ENCODE measurements around the gene FN1.

The FN1 gene

DNA sequence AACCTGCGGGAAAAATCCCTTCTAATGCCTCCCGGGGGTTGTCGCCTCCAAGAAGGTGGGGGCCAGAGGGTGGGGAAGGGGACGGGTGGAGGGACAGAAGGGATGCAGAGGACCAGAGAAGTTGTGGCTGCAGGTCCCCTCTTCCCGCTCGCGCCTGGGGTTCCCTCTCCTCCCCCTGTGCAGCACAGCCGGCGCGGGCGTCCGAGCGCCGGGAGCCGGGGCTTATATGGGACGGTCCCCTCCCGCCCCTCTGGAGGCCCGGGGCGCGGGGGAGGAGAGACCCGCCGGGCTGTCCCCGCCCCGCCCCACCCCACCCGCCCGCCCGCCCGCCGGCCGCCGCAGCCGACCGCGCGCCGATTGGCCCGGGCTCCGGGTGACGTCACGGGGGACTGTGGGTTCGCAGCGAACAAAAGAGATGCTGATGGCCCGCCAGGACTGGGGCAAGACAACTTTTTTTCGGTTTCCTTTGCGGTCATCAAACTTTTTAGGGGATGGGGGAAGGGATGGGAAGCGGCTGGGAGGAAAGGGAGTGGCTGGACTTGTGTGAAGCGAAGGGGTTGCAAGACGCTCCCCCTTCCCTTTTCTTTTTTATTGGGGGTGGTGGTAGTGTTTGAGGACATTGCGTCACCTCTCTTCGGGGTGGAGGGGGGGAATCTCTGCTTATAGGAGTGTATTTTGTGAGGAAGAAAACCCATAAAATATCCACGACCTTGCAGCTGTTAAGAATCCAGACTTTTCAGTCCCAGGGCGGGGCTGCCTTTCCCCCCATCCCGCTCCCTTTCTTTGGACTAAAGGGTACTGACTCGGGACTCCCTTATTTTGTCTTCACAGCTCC, at the start of gene FN1:
TSS of gene FN1 (minus strand) at position 199 of the 835 bp plus-strand sequence. CDS start 266 bp downstream, outside the sequence.
- FAIRE-seq = no peak

DNA sequence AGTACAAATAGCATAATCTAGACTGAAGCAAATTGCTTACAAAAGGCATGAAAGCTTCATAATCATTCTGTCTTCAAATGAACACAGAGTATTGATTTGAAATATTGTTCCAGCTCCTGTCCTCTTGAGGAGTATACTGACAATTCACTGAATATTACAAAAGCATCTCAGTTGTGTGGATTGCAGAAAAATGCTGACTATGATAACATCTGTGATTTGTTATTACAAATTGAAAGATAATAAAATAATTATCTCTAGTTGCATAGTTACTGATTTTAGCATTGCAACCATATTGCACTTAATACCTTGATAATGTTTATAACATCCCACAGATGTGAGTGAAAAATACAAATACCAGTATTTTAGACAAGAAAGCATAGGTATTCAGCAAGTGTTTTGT, 49.2 kb upstream of the FN1 start:
- no peak for FAIRE-seq

DNA sequence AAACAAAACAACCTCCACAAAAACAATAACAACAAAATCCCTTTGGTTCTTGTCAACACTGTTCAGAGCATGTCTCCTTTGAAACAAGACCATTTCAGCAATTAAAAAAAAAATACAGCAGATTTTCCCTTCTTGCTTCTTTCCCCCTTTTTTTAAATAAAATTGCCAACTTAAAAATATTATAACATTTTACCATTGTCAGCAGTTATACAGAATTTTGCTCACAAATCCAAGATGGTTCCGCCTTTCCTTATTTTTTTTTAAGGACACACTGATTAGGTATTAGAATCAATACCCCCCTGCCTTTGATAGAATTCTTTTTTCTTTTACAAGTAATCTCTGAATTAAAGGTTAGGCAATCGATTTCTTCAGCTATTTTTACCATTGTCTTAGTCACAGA, 48.7 kb upstream of the FN1 start:
- no peak for FAIRE-seq

DNA sequence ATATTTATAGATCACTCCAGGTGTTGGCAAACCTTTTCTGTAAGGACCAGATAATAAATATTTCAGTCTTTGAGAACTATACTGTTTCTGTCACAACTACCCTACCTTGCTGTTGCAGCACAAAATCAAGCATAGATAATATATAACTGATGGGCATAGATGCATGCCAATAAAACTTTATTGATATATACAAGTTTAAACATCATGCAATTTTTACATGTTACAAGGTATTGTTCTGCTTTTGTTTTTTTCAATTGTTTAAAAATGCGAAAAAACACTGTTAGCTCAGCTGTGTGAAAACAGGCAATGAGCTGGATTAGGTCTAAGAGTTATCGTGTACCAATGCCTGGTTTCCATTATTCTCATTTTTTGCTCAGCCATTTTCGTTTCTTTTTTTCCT, 47.6 kb upstream of the FN1 start:
- FAIRE-seq = no peak

DNA sequence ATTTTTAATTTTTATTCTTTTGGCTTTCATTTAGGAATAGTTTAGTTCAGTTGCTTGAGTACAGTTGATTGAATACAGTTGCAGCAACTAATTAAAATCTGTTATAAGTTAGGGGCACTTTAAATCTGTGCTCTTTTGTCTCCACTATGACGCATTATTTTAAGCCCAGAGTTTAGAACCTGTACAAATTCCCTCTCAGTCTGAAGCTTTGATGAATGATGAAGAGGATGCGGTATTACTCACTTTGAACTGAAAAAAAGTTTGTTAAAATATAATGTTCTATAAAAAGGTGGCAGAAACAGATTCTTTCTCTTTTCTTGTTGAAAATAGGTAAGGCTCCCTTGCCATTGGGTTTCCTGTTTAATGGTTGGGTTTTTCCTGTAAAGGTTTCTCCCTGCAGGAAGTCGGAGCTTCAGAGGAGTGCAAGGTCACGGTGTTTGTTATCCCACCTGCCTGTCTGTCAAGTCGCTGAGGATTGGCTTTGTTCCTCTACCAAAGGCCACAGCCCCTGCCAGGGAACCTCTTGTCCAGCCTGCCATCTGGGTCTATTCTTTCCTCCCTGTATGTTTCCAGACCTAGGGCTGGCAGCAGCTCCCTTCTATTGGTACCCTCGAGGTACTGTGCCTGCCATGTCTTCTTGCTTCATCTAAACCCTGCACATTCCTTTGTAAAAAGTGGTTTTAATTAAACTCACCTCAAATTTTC, 43.8 kb upstream of the FN1 start:
- no peak for FAIRE-seq

DNA sequence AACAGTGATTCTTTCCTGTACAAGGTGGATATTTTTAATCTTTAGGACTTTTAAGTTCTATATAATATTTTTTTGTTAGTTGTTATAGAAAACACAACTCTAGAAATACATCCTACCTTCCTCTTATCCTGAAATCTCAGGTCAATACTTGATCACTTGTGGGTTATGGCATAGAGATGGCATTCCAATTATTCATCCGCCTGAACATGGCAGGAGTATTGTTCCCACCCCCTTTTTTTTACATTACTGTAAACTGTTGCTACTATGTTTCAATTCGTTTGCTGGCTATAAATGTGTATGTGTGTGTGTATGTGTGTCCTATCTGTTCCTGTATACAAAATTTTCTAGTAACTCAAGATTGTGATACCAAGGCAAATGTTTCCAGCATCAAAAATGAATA, 43.3 kb upstream of the FN1 start:
- no peak for FAIRE-seq

DNA sequence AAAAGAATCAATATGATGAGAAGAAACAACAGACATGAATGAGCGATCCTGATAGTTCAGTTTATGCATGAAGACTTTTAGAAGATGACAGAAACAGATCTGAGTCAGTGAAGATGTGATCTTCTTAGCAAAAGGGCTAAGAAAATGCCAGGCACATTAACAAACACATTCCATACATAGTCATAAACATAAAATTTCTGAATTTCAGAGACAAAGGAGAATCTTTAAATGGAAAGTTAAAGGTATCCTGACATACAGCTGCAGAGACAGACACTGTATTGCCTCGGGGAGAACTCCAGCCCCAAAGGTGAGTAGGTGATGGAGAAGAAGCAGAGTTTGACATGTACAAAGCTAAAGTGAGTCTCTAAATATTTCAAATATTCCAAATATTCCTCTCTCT, 40.6 kb upstream of the FN1 start:
- FAIRE-seq = no peak

DNA sequence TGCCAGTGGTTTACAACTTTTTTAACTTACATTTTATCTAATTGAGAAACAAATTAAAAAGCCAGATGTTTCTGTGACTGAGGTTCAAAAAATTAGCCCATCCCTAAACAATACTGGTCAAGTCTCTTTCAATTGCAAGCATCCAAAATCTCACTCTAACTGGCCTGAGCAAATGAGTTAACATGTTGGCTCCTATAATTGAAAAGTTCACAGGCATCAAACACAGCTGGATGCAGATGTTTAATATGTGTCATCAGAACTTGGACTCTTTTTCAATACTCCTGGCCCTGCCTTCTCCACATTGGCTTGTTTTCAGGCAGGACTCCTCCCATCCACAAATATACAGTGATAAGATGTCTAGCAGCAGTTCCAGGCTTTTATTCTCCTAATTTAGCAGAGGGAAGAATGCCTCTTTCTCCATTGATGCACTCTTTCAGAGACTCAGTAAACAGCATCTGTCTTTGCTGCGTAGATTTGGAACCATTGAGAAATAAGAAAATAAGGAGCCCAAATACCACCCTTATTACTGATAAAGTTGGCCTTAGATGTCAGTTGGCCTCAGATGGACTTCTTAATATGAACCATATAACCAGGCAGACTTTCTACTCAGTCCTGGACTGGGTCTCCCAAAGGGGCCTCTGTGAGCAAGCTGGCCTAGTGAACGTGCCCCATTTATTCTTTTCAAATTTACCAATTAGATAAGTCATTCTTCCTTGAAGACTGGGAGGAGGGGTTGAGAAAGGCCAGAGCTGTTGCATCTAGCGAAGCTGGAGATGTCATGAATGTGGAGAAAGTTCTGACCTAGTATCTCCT, 30.4 kb upstream of the FN1 start:
- no peak for FAIRE-seq

DNA sequence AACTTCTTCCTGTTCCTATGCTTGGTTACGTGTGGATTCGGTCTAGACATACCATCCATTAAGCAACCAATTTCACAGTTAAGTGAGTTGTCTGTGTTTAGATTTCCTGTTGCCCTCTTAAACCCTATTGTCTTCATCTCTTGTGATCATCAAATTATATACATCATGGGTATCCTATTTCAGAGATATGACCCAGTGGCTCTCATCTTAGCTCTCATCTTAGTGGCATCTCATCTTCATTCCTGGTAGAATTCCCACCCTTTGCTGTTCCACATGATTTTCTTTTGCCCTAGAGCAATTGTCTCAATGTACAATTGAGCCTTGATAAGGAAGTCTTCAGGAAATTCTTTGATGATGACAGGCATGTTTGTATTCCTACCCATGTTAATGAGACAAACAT, 29.4 kb upstream of the FN1 start:
- FAIRE-seq = no peak

DNA sequence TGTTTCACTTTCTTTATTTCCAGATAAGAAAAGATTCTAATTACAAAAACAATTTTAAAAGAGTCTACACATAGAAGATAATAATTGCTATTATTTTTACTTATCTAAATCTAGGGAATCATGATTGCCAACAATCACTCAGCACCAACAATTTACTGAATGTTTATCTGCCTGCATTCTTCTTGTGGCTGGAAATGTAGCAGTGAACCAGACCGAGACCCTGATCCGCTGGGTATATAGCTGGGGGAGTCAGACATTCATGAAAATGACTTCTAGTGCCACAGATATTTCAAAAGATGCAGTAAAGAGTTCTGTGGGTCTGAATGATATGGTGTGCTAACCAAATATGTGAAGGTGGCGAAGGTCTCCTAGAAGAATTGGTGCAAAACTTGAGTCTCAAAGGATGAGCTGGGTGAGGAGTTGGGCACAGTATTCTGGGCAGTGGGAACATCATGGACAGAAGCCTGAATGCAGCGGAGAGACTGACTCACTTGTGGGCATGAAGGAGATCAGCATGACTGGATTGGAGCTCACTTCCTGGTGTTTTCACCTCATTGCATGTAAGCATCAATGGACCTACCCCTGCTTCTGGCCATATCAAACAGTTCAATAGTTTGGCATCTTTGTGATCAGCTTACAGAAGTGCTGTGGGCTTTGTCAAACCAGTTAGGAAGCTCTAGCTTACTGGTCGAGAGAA, 26.1 kb upstream of the FN1 start:
- FAIRE-seq = no peak

DNA sequence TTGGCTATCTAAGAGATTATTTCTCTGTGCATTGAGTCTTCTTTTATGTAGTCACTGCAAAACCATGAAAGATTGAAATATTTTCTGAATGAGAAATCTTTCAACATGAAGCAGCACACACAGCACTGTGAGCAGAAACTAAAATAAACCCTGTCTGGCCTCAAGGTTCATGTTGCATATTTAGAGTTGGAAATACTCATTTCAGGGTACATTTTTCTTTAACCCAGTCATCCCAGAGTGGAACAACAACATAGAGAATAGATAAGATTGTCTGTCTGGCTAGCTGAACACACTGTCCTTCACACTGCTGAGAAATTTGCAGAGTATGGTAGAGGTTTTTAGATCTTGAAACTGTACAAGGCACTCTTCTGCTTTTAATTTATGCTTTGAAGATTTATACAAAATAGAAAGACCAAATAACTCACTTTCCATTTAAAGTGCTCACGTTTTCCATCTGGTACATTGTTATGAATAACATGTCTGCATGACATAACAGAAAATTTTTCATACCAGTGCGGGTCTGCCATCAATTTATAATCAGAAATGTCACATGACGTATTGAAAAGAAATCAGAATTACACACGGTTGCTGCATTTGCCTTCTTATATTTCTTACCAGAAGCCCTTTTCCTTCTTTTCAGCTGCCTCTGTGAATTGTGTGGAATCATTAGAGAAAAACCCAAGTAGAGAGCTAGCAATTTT, 25.0 kb upstream of the FN1 start:
- no peak for FAIRE-seq

DNA sequence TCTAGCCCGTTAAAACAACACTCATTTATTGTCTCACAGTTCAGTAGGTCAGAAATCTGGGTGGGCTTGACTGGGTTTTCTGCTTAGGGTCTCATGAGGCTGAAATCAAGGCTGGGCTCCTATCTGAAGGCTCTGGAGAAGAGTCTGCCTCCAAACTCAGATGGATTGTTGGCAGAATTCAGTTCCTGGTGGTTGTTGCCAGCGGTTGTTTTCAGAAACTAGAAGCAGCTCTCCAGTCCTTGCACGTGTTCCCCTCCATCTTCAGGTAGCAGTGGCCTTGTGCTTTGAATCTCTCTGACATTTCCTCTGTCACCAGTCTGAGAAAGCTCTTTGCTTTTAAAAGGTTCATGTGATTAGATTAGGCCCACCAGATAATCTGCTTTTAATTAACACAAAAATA, 20.1 kb upstream of the FN1 start:
- no peak for FAIRE-seq

DNA sequence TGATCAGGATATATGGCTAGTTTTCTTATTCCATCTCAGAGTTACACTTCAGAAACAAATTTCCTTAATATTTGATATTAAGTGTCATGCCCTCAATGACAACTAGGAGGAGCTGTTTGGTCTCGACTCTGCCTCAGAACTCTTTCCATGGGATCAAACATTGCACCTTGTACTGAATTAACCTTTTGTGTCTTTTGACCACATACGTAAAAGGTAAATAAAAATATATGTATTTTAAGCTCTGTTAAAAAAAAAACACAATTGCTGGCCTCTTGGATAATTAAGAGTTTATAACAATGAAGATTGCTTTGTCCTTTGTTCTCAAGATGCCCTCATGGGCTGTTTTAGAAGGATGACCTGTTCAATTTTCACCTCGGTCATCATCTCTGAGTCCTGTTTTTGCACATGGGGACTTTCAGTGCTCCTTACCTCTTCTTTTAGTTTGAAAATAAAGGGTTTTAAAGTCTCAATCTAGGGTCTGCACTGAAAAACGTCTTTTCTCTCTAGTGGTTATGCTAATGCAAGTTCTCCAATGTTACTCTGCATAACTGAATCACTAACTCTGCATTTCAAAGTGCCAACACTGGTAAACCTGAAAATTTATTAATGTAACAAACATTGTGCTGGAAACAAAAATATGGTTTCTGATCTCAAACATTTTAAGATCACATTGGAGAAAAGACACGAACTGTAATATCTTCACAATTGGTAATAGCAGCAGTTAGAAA, 18.8 kb upstream of the FN1 start:
- peak; percentile 49 for FAIRE-seq

DNA sequence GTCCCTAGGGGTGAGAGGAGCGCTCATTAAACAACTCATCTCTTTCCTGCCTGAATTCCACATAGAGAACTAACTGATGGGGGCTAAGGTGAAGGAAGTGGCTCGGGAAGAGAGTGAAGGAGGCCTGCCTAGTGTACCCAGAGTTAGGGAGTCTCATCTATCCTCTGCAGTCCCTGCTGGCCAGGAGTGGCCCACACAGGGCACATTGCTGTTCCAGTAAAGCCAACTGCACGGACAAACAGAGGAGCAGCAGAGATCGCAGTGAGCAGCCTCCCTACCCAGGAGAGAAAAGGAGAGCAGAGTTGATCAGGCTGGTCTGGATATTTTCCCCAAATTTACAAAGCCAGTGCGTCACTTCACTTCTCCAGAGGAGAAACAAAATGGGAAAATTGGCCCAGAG, 16.9 kb upstream of the FN1 start:
- FAIRE-seq = no peak

DNA sequence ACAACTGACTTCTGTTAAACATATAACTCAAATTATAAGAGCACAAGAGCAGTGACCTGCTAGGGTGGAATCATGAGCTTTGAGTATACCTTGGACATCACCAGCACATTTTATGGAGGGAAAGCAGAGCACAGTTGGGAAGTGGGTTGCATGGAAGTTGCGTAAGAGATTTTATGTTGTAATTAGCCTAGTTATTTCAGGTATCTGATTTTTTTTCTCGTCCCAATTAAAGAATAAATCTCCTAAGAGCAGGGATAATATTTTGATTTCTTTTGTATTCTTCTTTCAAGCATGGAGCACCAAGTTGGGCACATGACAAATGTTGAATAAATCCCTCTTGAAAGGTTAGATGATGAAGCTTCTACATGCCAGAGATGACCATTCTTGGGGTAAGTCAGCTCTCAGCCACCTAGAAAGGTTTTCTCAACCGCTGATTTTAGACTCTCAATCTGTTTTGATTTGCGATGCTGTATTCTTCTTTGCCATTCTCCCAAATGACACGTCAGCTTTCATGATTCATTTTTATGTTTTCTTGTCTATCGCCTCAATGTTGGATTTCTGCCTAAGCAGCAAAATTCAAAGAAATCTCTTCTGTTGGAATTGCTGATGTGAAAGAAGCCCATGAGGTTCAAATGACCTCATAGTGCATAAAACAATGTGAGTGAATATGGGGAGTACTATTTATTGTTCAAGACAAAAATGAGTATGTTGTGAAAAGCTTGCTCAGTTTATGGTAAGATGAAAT, 15.3 kb upstream of the FN1 start:
- FAIRE-seq = no peak

DNA sequence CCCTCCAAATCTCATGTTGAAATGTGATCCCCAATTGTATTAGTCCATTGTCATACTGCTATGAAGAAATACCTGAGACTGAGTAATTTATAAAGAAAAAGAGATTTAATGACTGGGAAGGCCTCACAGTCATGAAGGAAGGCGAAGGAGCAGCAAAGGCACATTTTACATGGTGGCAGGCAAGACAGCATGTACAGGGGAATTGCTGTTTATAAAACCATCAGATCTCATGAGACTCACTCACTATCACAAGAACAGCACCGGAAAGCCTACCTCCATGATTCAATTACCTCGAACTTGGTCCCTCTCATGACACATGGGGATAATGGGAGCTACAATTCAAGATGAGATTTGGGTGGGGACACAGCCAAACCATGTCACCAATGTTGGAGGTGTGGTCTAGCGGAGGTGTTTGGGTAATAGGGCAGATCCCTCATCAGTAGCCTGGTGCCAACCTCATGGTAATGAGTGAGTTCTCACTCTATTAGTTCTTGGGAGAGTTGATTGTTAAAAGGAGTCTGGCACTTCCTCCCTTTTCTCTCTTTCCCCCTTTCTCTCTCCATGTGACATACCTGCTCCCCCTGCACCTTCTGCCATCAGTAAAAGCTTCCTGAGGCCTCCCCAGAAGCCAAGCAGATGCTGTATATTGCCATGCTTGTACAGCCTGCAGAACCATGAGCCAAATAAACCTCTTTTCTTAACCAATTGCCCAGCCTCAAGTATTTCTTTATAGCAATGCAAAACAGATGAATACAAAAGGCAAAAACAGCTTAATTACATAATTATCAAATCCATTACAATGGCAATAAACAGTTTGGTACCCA, 14.5 kb upstream of the FN1 start:
- FAIRE-seq = no peak

DNA sequence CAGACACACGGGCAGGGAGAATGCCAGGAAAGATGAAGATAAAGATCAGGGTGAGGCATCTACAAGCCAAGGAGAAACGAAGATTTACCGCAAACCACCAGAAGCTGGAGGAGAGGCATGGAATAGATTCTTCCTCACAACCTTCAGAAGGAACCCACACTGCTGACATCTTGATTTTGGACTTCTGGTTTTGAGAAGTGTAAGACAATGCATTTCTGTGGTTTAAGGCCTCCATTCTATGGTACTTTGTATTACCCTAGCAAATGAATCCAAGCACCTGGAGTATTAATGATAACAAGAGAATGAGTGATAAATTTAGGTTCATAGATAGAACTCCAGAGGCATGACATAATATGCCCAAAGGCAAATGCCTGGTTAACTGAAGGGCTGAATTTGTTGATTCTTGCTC, 11.8 kb upstream of the FN1 start:
- no peak for FAIRE-seq

DNA sequence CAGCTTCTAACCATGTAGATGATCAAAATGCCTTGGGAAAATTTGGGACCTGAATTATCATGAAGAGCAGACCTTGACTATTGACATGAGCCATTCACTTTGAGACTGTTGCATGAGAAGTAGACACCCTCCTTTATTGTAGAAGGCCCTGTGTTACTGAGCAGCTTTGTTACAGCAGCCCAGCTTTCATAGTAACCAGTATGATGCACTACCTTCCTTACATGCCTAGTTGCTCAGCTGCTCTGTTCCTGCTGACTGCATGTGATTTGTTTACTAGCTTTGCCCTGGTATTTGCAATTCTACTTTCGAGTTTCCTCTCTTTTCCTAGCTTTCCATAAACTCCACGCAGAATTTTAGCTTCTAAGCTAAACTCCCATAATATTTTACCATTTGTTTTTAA, 11.2 kb upstream of the FN1 start:
- no peak for FAIRE-seq

DNA sequence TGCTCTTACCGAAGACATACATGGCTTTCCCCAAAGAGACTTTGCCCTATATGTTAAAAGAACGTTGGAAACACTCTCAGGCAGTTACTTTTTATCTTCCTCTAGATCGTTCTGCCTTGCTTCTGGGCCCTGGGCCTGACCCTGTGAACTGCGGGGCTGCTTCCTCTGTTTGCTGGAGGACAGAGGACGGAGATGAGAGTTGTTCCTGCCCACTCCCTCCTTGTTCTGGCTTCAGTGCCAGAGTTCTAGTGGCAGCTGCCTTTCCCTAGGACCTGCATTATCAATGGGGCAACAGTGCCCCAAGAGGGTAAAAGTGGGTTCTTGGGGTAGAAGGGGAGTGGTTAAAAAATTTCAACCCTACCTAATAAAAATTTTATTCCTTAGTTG, 6.5 kb upstream of the FN1 start:
- no peak for FAIRE-seq

Data from colon (tissue), 2 donors.